Upper lobe of right lung (tissue), 1 donor: ENCODE measurements around the gene ZNF621. TPM values are rescaled to one million over a fixed set of nuclear protein-coding genes. Genes with fewer than 3 reads are reported as not detected.
A peak's percentile ranks its signal among the peaks of the same experiment; 100 is the strongest.

Source experiments
- ATAC-seq: fragments of 200-7000 bp; cut with Tn5 transposase; one replicate; pipeline ENCODE4 v1.9.1; 2020; ENCODE audit warnings: mild to moderate bottlenecking, moderate library complexity
- DNase-seq: peaks from one replicate; pipeline ENCODE4 v3.0.0-alpha.2; 2020
- H3K27ac ChIP-seq: fragments of 200-600 bp; one replicate; pipeline ENCODE4 v1.8.0; 2022
- H3K27me3 ChIP-seq: fragments of 200-600 bp; one replicate; pipeline ENCODE4 v1.8.0; 2022; ENCODE audit warnings: mild to moderate bottlenecking
- H3K36me3 ChIP-seq: fragments of 200-600 bp; one replicate; pipeline ENCODE4 v1.8.0; 2022
- H3K4me1 ChIP-seq: fragments of 200-600 bp; one replicate; pipeline ENCODE4 v1.8.0; 2022
- H3K4me3 ChIP-seq: fragments of 200-600 bp; one replicate; pipeline ENCODE4 v1.8.0; 2022; ENCODE audit warnings: mild to moderate bottlenecking
- H3K9me3 ChIP-seq: fragments of 200-600 bp; one replicate; pipeline ENCODE4 v1.8.0; 2022
- CTCF ChIP-seq: fragments of 200-600 bp; IDR thresholded peaks from one replicate; pipeline ENCODE4 v1.8.0; 2022; ENCODE audit warnings: antibody characterized with exemption
- intact Hi-C: fragments of 100-400 bp; cut with DNase I; formaldehyde crosslinking; loops from one replicate; pipeline ENCODE4 v1.11.0; 2022
- total RNA-seq: library from RNA; stranded (reverse); fragmentation: NEBNext Ultra II Directional; extraction: Animal tissue kit (Norgen Biotek cat#: 25700); gene quantifications from one replicate; pipeline ENCODE4 v1.2.1, GENCODE V29; 2021
- donor health status: DM: no; HTN: yes; CAD: no; lungs with severe emphysema.

ZNF621 gene
- total RNA-seq, 1 donor from 2014 or later: 20.1 TPM

GRCh38 chr3:40574050-40574449 is 49.3 kb downstream of the ZNF621 start:
- no peaks in the 10 kb centered on the region for H3K36me3 ChIP-seq
- no peaks in the 10 kb centered on the region for H3K4me1 ChIP-seq
- intact Hi-C loops: no loop called here
- no peak overlapping the region for H3K27ac ChIP-seq
- no peak for DNase-seq
- H3K27me3 ChIP-seq: no peaks in the 10 kb centered on the region
- no peak for TF ChIP-seq CTCF
- H3K9me3 ChIP-seq: no peaks in the 10 kb centered on the region
- ATAC-seq: no peak
- H3K4me3 ChIP-seq: no peak overlapping the region

GRCh38 chr3:40574661-40575060 is 49.9 kb downstream of the ZNF621 start:
- Histone ChIP-seq H3K9me3 (no peaks in the 10 kb centered on the region), H3K27me3 (no peaks in the 10 kb centered on the region), H3K4me1 (no peaks in the 10 kb centered on the region), H3K36me3 (no peaks in the 10 kb centered on the region), H3K27ac (no peak overlapping the region), H3K4me3 (no peak overlapping the region)
- TF ChIP-seq CTCF: no peak
- ATAC-seq (no peak), DNase-seq (no peak)
- intact Hi-C loops: no loop called here

- Histone ChIP-seq H3K9me3 (no peaks in the 10 kb centered on the region), H3K27me3 (no peaks in the 10 kb centered on the region), H3K4me1 (no peaks in the 10 kb centered on the region), H3K27ac (no peak overlapping the region), H3K4me3 (no peak overlapping the region), H3K36me3 (no peaks in the 10 kb centered on the region)
- no peak for TF ChIP-seq CTCF
- intact Hi-C loops: no loop called here
- DNase-seq (no peak), ATAC-seq (no peak)
These were observed 51.6 kb downstream of the ZNF621 start for GRCh38 chr3:40576396-40576795.

- peak; percentile 94 for TF ChIP-seq CTCF
- intact Hi-C loops: loop anchor here (5.0 to 10.0 kb wide), 2 partner anchors 624 to 1302 kb away; no protein-coding TSS in a partner anchor
These were observed 55.8 kb downstream of the ZNF621 start for GRCh38 chr3:40580494-40581091.

GRCh38 chr3:40581166-40581565 is 56.4 kb downstream of the ZNF621 start:
- Histone ChIP-seq H3K27me3 (no peaks in the 10 kb centered on the region), H3K4me1 (peaks cover 6% of the 10 kb centered on the region), H3K9me3 (no peaks in the 10 kb centered on the region), H3K36me3 (no peaks in the 10 kb centered on the region), H3K4me3 (no peak overlapping the region), H3K27ac (no peak overlapping the region)
- TF ChIP-seq CTCF: no peak
- no peak for DNase-seq
- intact Hi-C loops: loop anchor here (5.0 to 10.0 kb wide), 2 partner anchors 624 to 1301 kb away; no protein-coding TSS in a partner anchor
- ATAC-seq: no peak

More at GRCh38 chr3:40580494-40581091, 55.8 kb downstream of the ZNF621 start:
- ATAC-seq: peak; percentile 83
- no peak overlapping the region for H3K4me3 ChIP-seq
- no peaks in the 10 kb centered on the region for H3K36me3 ChIP-seq
- no peak overlapping the region for H3K27ac ChIP-seq
- DNase-seq: no peak
- H3K4me1 ChIP-seq: peaks cover 6% of the 10 kb centered on the region
- no peaks in the 10 kb centered on the region for H3K9me3 ChIP-seq
- H3K27me3 ChIP-seq: no peaks in the 10 kb centered on the region
